Keratinocyte (primary cell): ENCODE data around the gene PIP4K2C. TPM values are rescaled to one million over a fixed set of nuclear protein-coding genes. Genes with fewer than 3 reads are reported as not detected.
"Not testable (repeated sequence)": the region's sequence is repeated elsewhere in the genome, so short reads cannot be mapped to it uniquely, and the experiment has no call there.

ENCODE experiments used
- DNase-seq: peaks from one replicate; pipeline ENCODE4 v3.0.0-alpha.2; 2011; ENCODE audit warnings: low read depth, missing footprints, low spot score
- FAIRE-seq: peaks from 2 replicates; lab custom pipeline; 2011; peaks lifted over from hg19 to GRCh38; lab: Jason Lieb, UNC
- H2AFZ ChIP-seq: 2 replicates; pipeline ENCODE4 v1.6.0; 2012; ENCODE audit warnings: low read length, control low read depth, inconsistent platforms; ENCODE audit not compliant: control insufficient read depth
- H3K27ac ChIP-seq: 2 replicates; pipeline ENCODE4 v1.5.1; 2011; ENCODE audit warnings: low read length; ENCODE audit not compliant: control insufficient read depth, insufficient read depth
- H3K27me3 ChIP-seq: 3 replicates; pipeline ENCODE4 v1.6.0; 2011; ENCODE audit warnings: low read length; ENCODE audit not compliant: control insufficient read depth, insufficient read depth; ENCODE audit errors: extremely low read depth
- H3K36me3 ChIP-seq, 2 experiments: 2 replicates in 1 of 2; 3 replicates in 1 of 2; pipeline ENCODE4 v1.5.1; 2011; ENCODE audit warnings: low read length in 2 of 2, mild to moderate bottlenecking in 1 of 2; ENCODE audit not compliant: control insufficient read depth in 2 of 2, insufficient read depth in 2 of 2; ENCODE audit errors: extremely low read depth in 1 of 2
- H3K4me1 ChIP-seq: 3 replicates; pipeline ENCODE4 v1.5.1; 2011; ENCODE audit warnings: low read length; ENCODE audit not compliant: control insufficient read depth, insufficient read depth; ENCODE audit errors: extremely low read depth
- H3K4me2 ChIP-seq: 3 replicates; pipeline ENCODE4 v1.6.0; 2011; ENCODE audit warnings: low read depth, low read length; ENCODE audit not compliant: control insufficient read depth, insufficient read depth; ENCODE audit errors: extremely low read depth
- H3K4me3 ChIP-seq, 3 experiments: fragments of 200-600 bp in 1 of 3; sonication (generic) in 1 of 3; 2 replicates in 2 of 3; 3 replicates in 1 of 3; pipeline ENCODE4 v1.5.1; 2011 to 2016; ENCODE audit warnings: low read length in 3 of 3, mild to moderate bottlenecking in 3 of 3, control low read depth in 2 of 3, inconsistent platforms in 1 of 3, low read depth in 1 of 3, mixed read lengths in 1 of 3, mixed run types in 1 of 3, moderate library complexity in 1 of 3; ENCODE audit not compliant: control insufficient read depth in 2 of 3, insufficient read depth in 2 of 3; ENCODE audit errors: extremely low read depth in 1 of 3
- H3K79me2 ChIP-seq: 2 replicates; pipeline ENCODE4 v1.6.0; 2012; ENCODE audit warnings: low read length; ENCODE audit not compliant: control insufficient read depth, insufficient read depth
- H3K9ac ChIP-seq: 3 replicates; pipeline ENCODE4 v1.6.0; 2011; ENCODE audit warnings: low read length; ENCODE audit not compliant: control insufficient read depth, insufficient read depth; ENCODE audit errors: extremely low read depth
- H3K9me1 ChIP-seq: 3 replicates; pipeline ENCODE4 v1.6.0; 2011; ENCODE audit warnings: low read length; ENCODE audit not compliant: control insufficient read depth, insufficient read depth; ENCODE audit errors: extremely low read depth
- H3K9me3 ChIP-seq: 2 replicates; pipeline ENCODE4 v1.5.1; 2012; ENCODE audit warnings: low read depth, low read length; ENCODE audit not compliant: control insufficient read depth
- H4K20me1 ChIP-seq: 3 replicates; pipeline ENCODE4 v1.6.0; 2011; ENCODE audit warnings: low read length; ENCODE audit not compliant: control insufficient read depth, insufficient read depth; ENCODE audit errors: extremely low read depth
- dilution Hi-C: fragments of 300-500 bp; cut with MboI; formaldehyde crosslinking; loops from one replicate; pipeline ENCODE4 v1.7.0; 2020; ENCODE audit warnings: low sequenced_read_pairs; ENCODE audit not compliant: extremely low pct_ligation_motif_present
- polyA plus RNA-seq, 5 experiments: library from polyadenylated mRNA; depleted of rRNA in 3 of 5; stranded (reverse) in 3 of 5; stranded (forward) in 1 of 5; unstranded in 1 of 5; fragments of >200 nt; gene quantifications; 1 replicate in 1 of 5; 2 replicates in 3 of 5; 3 replicates in 1 of 5; pipeline versions ENCODE4 v1.2.1 to v1.2.3, GENCODE V29; 2011 to 2012; ENCODE audit warnings: missing spikeins in 2 of 5, low read depth in 1 of 5, low replicate concordance in 1 of 5

Gene PIP4K2C
- polyA plus RNA-seq, 1 donor (not counting 4 experiments of a cell fraction or from before 2014, with no cell fraction given) = 93.6 TPM

DNA sequence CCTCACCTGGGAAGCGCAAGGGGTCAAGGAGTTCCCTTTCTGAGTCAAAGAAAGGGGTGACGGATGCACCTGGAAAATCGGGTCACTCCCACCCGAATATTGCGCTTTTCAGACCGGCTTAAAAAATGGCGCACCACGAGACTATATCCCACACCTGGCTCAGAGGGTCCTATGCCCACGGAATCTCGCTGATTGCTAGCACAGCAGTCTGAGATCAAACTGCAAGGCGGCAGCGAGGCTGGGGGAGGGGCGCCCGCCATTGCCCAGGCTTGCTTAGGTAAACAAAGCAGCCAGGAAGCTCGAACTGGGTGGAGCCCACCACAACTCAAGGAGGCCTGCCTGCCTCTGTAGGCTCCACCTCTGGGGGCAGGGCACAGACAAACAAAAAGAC lies 55.7 kb downstream of the PIP4K2C start:
- H3K79me2 ChIP-seq, H3K9me1 ChIP-seq, H2AFZ ChIP-seq, FAIRE-seq, H3K9me3 ChIP-seq, H4K20me1 ChIP-seq, H3K9ac ChIP-seq, H3K4me2 ChIP-seq, H3K27ac ChIP-seq, DNase-seq, H3K4me3 ChIP-seq, dilution Hi-C loops, H3K27me3 ChIP-seq, H3K4me1 ChIP-seq, H3K36me3 ChIP-seq: not testable (repeated sequence)

Other genes starting within 250 kb of the PIP4K2C start
- gene R3HDM2, start 160.1 kb upstream of the PIP4K2C start, polyA plus RNA-seq = 8.1 to 13.4 TPM (median 11.1 TPM) in 3 replicates
- 0.04 TPM in 1 of 3 replicates, not detected in the others for gene INHBC, start 156.4 kb upstream of the PIP4K2C start, polyA plus RNA-seq
- not detected in 3 replicates for gene INHBE, start 135.9 kb upstream of the PIP4K2C start, polyA plus RNA-seq
- gene GLI1, start 131.4 kb upstream of the PIP4K2C start, polyA plus RNA-seq = 1.0 to 1.4 TPM (median 1.2 TPM) in 3 replicates
- 0.15 TPM in 1 of 3 replicates, not detected in the others for gene ARHGAP9, start 111.3 kb upstream of the PIP4K2C start, polyA plus RNA-seq
- 92.9 to 137 TPM (median 125 TPM) in 3 replicates for gene MARS1, start 103.1 kb upstream of the PIP4K2C start, polyA plus RNA-seq
- 7.8 to 25.6 TPM (median 23.6 TPM) in 3 replicates for gene DDIT3, start 70.7 kb upstream of the PIP4K2C start, polyA plus RNA-seq
- gene MBD6, start 68.4 kb upstream of the PIP4K2C start, polyA plus RNA-seq = 1.8 to 5.4 TPM (median 2.2 TPM) in 3 replicates
- 109 to 158 TPM (median 132 TPM) in 3 replicates for gene DCTN2, start 44.0 kb upstream of the PIP4K2C start, polyA plus RNA-seq
- 0.01 to 0.10 TPM (median 0.05 TPM) in 3 replicates for gene KIF5A, start 41.1 kb upstream of the PIP4K2C start, polyA plus RNA-seq
- gene DTX3, start 13.6 kb downstream of the PIP4K2C start, polyA plus RNA-seq = 2.6 to 5.4 TPM (median 3.5 TPM) in 3 replicates
- gene ARHGEF25, start 20.2 kb downstream of the PIP4K2C start, polyA plus RNA-seq = 0.12 to 0.26 TPM (median 0.26 TPM) in 3 replicates
- gene B4GALNT1, start 42.0 kb downstream of the PIP4K2C start, polyA plus RNA-seq = 0.08 to 0.37 TPM (median 0.08 TPM) in 3 replicates
- gene OS9, start 102.9 kb downstream of the PIP4K2C start, polyA plus RNA-seq = 82.2 to 96.9 TPM (median 95.1 TPM) in 3 replicates
- 0.13 to 0.18 TPM (median 0.15 TPM) in 3 replicates for gene AGAP2, start 147.6 kb downstream of the PIP4K2C start, polyA plus RNA-seq
- gene TSPAN31, start 153.8 kb downstream of the PIP4K2C start, polyA plus RNA-seq = 37.4 to 47.7 TPM (median 40.6 TPM) in 3 replicates
- 146 to 176 TPM (median 153 TPM) in 3 replicates for gene CDK4, start 161.1 kb downstream of the PIP4K2C start, polyA plus RNA-seq
- 10.9 to 17.0 TPM (median 12.4 TPM) in 3 replicates for gene MARCHF9, start 163.9 kb downstream of the PIP4K2C start, polyA plus RNA-seq
- gene CYP27B1, start 175.9 kb downstream of the PIP4K2C start, polyA plus RNA-seq = 19.0 to 40.5 TPM (median 33.6 TPM) in 3 replicates
- 24.3 to 25.5 TPM (median 24.5 TPM) in 3 replicates for gene METTL1, start 180.9 kb downstream of the PIP4K2C start, polyA plus RNA-seq
- gene EEF1AKMT3, start 181.4 kb downstream of the PIP4K2C start, polyA plus RNA-seq = 5.4 to 7.7 TPM (median 6.5 TPM) in 3 replicates
- 20.4 to 30.5 TPM (median 21.0 TPM) in 3 replicates for gene TSFM, start 191.6 kb downstream of the PIP4K2C start, polyA plus RNA-seq
- 0.27 to 1.3 TPM (median 1.3 TPM) in 3 replicates for gene AVIL, start 227.5 kb downstream of the PIP4K2C start, polyA plus RNA-seq